Measurements from ENCODE around the gene LRCH1.

The LRCH1 gene

GRCh38 chr13:46535825-46536224 lies 17.1 kb upstream of the LRCH1 start:
- no peak for FAIRE-seq

DNA sequence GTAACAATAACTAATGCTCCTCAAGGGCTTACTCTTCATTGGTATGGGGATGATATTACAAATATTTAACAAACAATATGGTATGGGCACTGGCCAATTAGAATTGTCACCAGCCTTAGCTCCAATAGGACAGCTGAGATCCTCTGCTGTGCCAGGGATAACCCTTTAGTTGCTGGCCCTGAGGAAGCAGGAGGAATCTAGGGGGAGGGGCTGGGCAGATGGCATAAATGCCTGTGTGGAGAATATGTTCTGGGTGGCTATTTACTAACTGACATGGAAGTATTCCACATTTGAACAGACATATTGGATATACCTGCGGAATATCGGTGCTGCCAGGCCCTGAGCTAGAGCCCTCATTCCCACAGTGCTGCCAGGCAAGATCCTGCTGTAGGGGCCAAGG lies 16.6 kb upstream of the LRCH1 start:
- FAIRE-seq, result no peak

DNA sequence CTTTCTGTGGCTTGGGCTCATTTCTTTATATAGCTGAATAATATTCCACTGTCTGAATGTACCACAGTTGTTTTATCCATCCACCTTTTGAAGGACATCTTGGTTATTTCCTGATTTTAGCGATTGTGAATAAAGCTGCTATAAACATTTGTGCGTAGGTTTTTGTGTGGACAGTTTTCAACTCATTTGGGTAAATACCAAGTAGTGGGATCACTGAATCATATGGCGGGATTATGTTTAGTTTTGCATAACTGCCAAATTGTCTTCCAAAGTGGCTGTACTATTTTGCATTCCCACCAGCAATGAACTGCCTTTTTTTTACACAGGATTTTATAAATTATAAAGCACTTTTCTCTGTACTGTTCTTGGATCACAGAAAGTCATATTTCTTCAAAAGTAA lies 13.7 kb upstream of the LRCH1 start:
- FAIRE-seq, result no peak

- no peak for FAIRE-seq
Measured at GRCh38 chr13:46541210-46541609, 11.8 kb upstream of the LRCH1 start.

- FAIRE-seq, result no peak
Measured at GRCh38 chr13:46542833-46543232, 10.1 kb upstream of the LRCH1 start.

DNA sequence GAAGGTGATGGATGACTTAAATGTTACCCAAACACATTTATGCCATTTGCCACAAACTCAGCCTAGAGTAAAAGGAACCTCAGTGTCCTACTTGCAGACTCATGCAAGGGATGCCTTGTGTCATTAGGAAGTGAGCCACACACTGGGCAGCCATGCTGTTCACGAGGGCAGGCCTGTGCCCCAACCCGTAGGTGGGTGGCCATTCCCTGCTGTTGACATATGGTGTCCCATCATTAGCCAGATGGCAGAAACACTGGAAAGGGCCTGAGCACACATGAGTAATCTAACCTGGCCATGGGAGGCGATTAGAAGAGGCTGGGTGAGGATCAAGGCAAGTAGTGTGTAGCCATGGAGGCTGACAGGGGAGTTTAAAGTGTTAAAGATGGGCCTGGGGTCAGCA lies 9.7 kb upstream of the LRCH1 start:
- no peak for FAIRE-seq

DNA sequence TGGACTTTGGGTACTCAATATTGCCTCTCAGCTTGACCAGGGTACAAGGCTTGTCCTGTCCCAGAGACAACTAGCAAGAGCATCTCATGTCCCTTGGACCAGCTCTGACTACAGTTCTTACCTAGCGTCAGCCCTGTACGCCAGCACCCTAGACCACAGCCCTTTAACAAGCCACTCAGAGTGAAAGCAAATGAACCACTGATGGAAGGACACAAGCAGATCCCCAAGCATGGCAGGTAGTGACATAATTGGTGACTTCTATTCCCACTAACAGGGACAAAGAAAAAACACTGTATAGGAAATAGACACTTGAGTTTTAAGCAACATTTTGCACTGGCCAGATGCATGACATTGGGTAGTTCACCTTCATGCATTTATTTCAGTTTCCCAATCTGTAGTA lies 8.8 kb upstream of the LRCH1 start:
- no peak for FAIRE-seq

DNA sequence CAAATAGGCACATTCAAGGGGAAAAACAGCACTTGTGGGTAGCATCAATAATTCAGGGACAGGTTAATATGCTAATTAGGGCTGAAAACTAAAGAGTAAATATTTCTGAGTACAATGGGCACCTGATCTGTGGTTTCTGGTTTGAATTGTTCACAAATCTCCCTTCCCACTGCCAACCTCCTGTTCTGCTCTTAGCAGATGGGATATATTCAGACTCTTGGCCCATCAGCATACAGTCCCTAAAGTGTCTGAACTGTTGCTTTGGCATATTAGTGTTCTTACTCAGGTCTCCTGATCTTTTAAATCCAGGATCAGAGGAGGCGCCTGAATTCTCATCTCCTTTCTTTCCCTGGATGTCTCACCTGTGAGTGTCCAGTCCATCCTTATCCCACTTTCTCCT lies 8.2 kb upstream of the LRCH1 start:
- FAIRE-seq, result no peak

DNA sequence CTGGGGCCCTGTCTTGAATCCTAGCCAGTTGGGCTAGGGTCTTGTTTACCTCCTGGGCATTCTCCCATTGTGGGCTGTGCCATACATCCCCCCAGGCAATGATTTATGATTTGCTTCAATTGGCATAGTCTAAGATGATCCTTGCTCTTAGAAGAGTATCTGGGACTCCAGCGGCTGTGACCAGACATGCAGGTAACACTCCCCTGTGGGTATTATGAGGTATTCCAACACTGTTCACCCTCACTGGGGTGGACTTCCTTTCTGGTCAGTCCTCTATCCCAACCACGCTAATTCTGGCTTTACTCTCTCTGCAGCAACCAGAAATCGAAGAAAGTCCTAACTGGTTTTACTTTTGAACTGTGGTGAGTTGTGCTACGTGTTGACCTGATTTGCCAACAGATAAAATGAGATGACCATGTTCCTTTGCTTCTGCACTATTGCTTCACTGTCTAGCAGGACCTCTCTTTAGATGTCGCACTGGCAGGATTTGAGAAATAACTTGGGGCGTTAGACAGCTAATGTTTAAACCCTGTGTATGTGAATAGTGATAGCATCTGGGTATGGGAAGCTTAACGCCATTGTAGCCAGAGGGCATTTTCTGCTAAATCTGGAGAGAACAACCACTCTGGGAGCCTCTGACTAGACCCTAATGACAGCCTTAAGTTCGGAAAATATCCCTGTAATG lies 6.7 kb upstream of the LRCH1 start:
- no peak for FAIRE-seq

DNA sequence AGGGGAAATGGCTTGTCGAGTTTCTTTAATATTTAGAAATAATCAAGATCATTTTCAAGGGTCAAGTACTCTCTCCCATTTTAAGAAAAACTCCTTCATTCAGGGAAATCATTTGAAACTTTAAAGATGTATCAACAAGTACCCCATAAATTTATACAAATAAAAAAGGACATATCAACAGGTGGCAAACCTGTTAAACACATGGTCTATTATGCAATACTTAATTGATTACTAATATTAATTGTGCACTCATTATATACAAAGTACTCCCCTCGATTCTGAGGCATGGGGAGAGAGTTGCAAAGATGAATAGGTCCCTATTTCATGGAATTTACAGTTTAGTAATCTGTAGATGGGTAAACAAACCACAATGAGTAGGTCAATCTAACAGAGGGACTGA lies 2.1 kb upstream of the LRCH1 start:
- FAIRE-seq, result no peak

- FAIRE-seq, result peak; percentile 57
Measured at GRCh38 chr13:46551410-46552302, 1.3 kb upstream of the LRCH1 start.

GRCh38 chr13:46552303-46552682 lies 677 bp upstream of the LRCH1 start:
- no peak for FAIRE-seq

DNA sequence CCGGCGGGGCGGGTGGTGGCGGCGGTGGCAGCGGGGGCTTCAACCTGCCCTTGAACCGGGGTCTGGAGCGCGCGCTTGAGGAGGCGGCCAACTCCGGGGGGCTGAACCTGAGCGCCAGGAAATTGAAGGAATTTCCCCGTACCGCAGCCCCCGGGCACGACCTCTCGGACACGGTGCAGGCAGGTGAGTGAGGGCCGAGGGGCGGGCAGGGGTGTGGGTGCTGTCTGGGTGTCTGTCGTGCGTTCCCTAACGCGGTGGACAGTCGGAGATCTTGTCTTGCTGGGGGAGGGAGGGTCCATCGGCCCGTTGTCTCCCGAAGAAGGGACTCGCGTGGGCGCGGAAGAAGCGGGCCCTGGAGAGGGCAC lies 533 bp downstream of the LRCH1 start:
- FAIRE-seq, result no peak

GRCh38 chr13:46553886-46554858 lies 1.2 kb downstream of the LRCH1 start:
- FAIRE-seq, result no peak

DNA sequence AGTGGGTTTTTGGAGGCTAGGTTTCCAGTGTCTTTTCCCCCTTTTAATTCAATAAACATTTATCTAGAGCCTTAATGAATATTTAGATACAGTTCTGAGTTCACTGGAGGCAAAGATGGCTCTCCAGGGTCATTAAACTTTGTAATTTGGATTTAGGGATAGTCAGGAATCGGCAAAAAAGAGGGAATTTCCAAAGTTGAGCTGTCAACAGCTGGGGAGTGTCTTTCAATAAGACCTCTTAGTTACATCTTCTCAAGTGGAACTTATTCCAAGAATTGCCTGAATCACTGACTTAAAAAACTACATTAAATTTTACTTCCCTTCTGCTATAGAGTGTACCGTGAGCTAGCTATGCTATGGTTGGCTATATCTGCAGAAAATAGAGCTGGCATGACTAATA lies 2.0 kb downstream of the LRCH1 start:
- FAIRE-seq, result no peak

- FAIRE-seq, result no peak
Measured at GRCh38 chr13:46555722-46556417, 2.9 kb downstream of the LRCH1 start.

DNA sequence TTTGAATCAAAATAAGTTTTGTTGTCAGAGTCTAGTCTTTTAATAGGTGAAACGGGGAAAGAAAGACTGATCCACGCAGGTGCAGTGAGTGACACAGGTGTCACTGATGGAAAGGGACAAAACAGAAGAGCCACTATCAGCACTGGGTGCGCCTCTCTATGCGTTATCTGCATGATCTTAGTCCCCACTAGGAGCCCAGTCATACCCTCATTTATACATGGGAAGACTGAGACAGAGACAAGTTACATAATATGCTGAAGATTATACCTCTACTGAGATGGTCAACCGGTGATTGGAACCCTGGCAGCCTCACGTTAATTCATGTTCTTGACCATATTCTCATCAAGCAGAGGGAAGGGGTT lies 3.4 kb downstream of the LRCH1 start:
- no peak for FAIRE-seq

DNA sequence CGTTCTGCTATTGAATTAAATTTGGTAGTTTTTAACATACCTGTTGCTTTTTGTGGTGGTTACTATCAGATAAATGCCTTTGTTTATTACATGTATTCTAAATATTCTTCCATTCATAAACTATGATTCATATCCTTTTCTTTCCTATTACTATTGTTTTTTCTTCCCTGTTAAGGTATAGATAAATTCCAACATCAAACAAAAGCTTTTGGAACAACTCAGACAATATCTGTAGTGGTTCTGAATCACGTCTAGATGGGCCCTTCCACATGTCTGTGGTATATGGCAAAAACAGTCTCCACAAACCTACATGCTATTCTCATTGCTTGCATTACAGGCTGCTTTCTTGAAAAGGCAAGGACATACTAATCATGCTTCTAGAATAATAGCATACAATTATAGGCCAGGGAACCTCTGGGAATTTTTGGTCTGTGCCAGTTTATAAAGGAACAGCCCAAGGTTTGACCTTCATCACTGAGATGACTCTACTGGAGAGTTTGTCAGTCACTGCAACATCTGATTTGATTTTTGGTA lies 6.4 kb downstream of the LRCH1 start:
- FAIRE-seq, result no peak

GRCh38 chr13:46560778-46561177 lies 7.8 kb downstream of the LRCH1 start:
- FAIRE-seq, result no peak

- FAIRE-seq, result no peak
Measured at GRCh38 chr13:46561286-46561685, 8.3 kb downstream of the LRCH1 start.

DNA sequence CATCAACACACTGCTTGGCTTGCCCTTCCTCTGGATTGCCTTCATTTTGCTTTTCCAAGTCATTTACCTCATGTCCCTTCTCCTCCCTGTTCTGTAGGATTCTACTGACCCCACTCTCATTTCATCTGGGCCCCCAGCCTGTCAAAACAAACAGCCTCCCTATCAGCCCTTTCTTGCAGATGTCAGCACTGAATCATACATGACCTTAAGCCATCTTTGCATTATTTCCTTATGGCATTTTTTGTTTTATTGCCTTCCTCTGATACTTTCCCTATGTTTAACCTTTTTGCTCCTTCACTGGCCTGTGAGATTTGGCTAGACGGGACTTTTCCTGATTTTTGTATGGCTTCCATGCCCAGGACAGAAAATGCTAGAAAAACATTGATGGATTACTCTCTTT lies 8.7 kb downstream of the LRCH1 start:
- FAIRE-seq, result no peak

DNA sequence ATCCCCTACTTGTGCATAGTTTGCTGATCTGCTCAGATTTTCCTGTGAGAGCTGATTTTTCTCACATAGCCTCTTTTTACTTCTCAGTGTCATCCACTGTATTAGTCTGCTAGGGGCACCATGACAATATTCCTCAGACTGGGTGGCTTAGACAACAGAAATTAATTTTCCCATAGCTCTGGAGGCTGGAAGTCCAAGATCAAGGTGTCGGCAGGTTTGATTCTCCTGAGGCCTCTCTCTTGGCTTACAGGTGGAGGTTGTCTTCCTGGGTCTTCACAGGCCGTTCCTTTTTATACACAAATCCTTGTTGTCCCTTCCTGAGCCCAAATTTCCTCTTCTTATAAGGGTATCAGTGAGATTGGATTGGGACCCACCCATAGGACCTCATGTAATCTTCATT lies 9.2 kb downstream of the LRCH1 start:
- FAIRE-seq, result no peak

DNA sequence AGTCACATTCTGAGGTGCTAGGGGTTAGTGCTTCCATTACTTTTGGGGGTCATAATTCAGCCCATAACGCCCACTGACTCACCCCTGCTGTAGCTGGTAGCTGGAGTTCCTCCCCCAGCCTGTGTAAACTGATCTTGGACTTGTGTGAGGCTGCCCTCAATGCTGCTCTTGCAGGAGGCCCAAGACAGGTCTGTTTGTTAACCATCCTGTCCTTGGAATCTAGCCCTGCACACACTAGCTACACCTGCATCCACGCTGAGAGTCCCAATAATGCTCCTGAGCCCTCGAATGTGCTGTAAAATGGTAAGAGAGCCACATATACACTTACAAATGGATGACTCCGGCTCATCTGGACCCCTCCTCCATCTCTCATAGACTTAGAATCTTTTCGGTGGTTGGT lies 9.6 kb downstream of the LRCH1 start:
- no peak for FAIRE-seq

Measured in A204.1 (cell line).